ENCODE results near the gene NUP62. TPM values are rescaled to one million over a fixed set of nuclear protein-coding genes. Genes with fewer than 3 reads are reported as not detected.

Gene NUP62
- total and polyA plus RNA-seq, 2 experiments from 2014 or later = 55.5 to 99.4 TPM

GRCh38 chr19:49891393-49891792 is 37.9 kb downstream of the NUP62 start:
- Histone ChIP-seq H3K79me2 (replicated peaks; ENCODE audit: insufficient read depth) (no peaks in the 10 kb centered on the region), H3K4me3 (peak overlapping the region; percentile 53), H3K4me2 (peak overlapping the region; percentile 79), H3F3A (replicated peaks; ENCODE audit: low read depth) (peaks cover 24% of the 10 kb centered on the region; the same call in 1 of the 2 replicates), H3K36me3 (ENCODE audit: insufficient read depth) (no peaks in the 10 kb centered on the region), H3K4me1 (ENCODE audit: insufficient read depth) (peaks cover 9% of the 10 kb centered on the region; the same call in 1 of the 2 replicates), H4K20me1 (replicated peaks; ENCODE audit: insufficient read depth) (no peaks in the 10 kb centered on the region; the same call in 1 of the 2 replicates), H3K9me2 (ENCODE audit: insufficient read depth) (no peaks in the 10 kb centered on the region), H3K27me3 (ENCODE audit: insufficient read depth) (0 out of 2 replicates have a peak, but pooled peaks cover 3% of the 10 kb centered on the region), H2AFZ (peak overlapping the region; percentile 94), H3K27ac (ENCODE audit: low read depth) (no peak overlapping the region)
- Mint-ChIP-seq H3K36me3 (ENCODE audit: low read depth) (peaks cover 17% of the 10 kb centered on the region), H3K27me3 (ENCODE audit: insufficient read depth, low read depth, poor library complexity) (peaks cover 30% of the 10 kb centered on the region), H3K4me3 (peak overlapping the region; percentile 60; the same call in 2 of the 3 replicates), H3K4me1 (peaks cover 9% of the 10 kb centered on the region), H3K9me3 (peaks cover 5% of the 10 kb centered on the region), H3K27ac (no peak overlapping the region)
- no peak for DNase-seq (ENCODE audit: low spot score)
- TF ChIP-seq EZH2 (IDR thresholded peaks at IDR 0.05; ENCODE audit: low read depth, unreplicated experiment) (no peak), POLR2AphosphoS5 (IDR thresholded peaks at IDR 0.05; ENCODE audit: low read depth) (no peak), ZNF462 (CRISPR knock-in tag; IDR thresholded peaks at IDR 0.05) (no peak), CREB1 (CRISPR knock-in tag; IDR thresholded peaks at IDR 0.05; ENCODE audit: low read depth) (no peak), EZH2phosphoT487 (IDR thresholded peaks at IDR 0.05; ENCODE audit: unreplicated experiment) (no peak), NANOG (IDR thresholded peaks at IDR 0.05; ENCODE audit: borderline replicate concordance) (no peak), ZNF114 (CRISPR knock-in tag; IDR thresholded peaks at IDR 0.05) (no peak), JUNB (IDR thresholded peaks at IDR 0.05; ENCODE audit: unreplicated experiment) (no peak), STAT1 (IDR thresholded peaks at IDR 0.05; ENCODE audit: unreplicated experiment) (no peak), ETS1 (IDR thresholded peaks at IDR 0.05) (no peak), REST (IDR thresholded peaks at IDR 0.05; ENCODE audit: unreplicated experiment) (no peak), ZNF331 (CRISPR knock-in tag; IDR thresholded peaks at IDR 0.05; ENCODE audit: low read depth) (no peak), CTCF (conservative IDR thresholded peaks at IDR 0.05; ENCODE audit: low read depth in 2 of 2) (no peak)
- no peak for ATAC-seq
